Mesodermal cell (in vitro differentiated cells): ENCODE results near the gene PRSS2.

Experiments
- H3K27ac ChIP-seq: 2 replicates; pipeline ENCODE4 v1.7.0; 2013; ENCODE audit warnings: mild to moderate bottlenecking, low read depth, low read length, moderate library complexity; ENCODE audit not compliant: severe bottlenecking
- H3K36me3 ChIP-seq: 2 replicates; pipeline ENCODE4 v1.7.1; 2013; ENCODE audit warnings: mild to moderate bottlenecking, low read length, moderate library complexity; ENCODE audit not compliant: control insufficient read depth, insufficient read depth
- H3K4me1 ChIP-seq: one replicate; pipeline ENCODE4 v1.7.1; 2013; ENCODE audit warnings: mild to moderate bottlenecking, low read length; ENCODE audit not compliant: insufficient read depth, control insufficient read depth, poor library complexity, severe bottlenecking
- H3K4me3 ChIP-seq: 2 replicates; pipeline ENCODE4 v1.7.0; 2013; ENCODE audit warnings: low read length, control low read depth, mild to moderate bottlenecking; ENCODE audit not compliant: insufficient read depth, poor library complexity, severe bottlenecking; ENCODE audit errors: extremely low read depth
- H3K9me3 ChIP-seq: 2 replicates; pipeline ENCODE4 v1.7.1; 2013; ENCODE audit warnings: mild to moderate bottlenecking, low read length, moderate library complexity; ENCODE audit not compliant: control insufficient read depth
- WGBS, 2 experiments: methylation state at CpG; one replicate each; pipeline ENCODE4 v1.1.5; 2013; ENCODE audit warnings: missing lambda C conversion rate in 2 of 2; ENCODE audit not compliant: insufficient coverage in 2 of 2; 5-methylcytosine and 5-hydroxymethylcytosine counted together

Gene PRSS2

DNA sequence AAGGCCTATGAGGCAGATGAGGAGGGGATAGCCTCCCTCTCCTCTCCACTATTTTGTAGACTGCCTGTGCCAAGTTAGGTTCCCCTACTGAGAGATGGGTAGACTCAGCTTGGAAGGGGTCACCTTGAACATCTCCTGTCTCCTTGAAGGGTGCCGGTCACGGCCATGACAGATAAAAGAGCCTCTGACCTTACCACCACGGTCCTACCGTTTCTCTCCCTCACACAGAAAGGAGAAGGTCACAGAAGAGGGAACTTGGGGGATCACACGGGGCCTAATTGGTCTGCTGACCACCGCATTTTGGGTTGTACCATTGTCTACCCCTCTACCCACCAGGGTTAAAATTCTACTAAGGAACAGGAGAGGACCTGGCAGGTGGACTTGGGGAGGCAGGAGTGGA, 17.0 kb downstream of the PRSS2 start:
- Histone ChIP-seq H3K4me1 (no peaks in the 10 kb centered on the region), H3K4me3 (no peak overlapping the region), H3K9me3 (no peaks in the 10 kb centered on the region), H3K36me3 (no peaks in the 10 kb centered on the region), H3K27ac (no peak overlapping the region)
- WGBS, 2 experiments = no CpG with 5 or more reads among the region's 6 CpGs

DNA sequence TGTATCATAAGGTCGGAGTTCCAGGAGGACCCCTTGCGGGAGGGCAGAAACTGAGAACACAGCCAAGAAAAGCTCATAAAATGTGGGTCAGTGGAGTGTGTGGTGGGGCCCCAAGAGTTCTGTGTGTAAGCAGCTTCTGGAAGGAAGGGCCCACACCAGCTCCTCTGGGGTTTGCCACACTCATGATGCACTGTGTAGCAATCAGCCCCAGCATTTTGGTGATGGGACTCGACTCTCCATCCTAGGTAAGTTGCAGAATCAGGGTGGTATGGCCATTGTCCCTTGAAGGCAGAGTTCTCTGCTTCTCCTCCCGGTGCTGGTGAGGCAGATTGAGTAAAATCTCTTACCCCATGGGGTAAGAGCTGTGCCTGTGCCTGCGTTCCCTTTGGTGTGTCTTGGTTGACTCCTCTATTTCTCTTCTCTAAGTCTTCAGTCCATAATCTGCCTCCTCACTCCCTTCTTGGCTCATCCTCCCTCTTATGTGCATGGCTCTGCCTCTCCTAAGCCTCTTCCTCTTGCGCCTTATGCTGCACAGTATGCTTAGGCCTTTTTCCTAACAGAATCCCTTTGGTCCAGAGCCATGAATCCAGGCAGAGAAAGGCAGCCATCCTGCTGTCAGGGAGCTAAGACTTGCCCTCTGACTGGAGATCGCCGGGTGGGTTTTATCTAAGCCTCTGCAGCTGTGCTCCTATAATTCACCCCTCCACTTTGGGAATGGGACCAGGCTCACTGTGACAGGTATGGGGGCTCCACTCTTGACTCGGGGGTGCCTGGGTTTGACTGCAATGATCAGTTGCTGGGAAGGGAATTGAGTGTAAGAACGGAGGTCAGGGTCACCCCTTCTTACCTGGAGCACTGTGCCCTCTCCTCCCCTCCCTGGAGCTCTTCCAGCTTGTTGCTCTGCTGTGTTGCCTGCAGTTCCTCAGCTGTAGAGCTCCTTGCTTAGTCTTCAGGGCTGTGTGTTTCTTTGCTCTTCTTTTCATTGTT, 17.8 kb downstream of the PRSS2 start:
- H3K9me3 ChIP-seq = no peaks in the 10 kb centered on the region
- H3K36me3 ChIP-seq = no peaks in the 10 kb centered on the region
- no peak overlapping the region for H3K27ac ChIP-seq
- no peaks in the 10 kb centered on the region for H3K4me1 ChIP-seq
- no peak overlapping the region for H3K4me3 ChIP-seq
- 88 to 91% methylated on average over 8 of the region's 10 CpGs for WGBS, 2 experiments

DNA sequence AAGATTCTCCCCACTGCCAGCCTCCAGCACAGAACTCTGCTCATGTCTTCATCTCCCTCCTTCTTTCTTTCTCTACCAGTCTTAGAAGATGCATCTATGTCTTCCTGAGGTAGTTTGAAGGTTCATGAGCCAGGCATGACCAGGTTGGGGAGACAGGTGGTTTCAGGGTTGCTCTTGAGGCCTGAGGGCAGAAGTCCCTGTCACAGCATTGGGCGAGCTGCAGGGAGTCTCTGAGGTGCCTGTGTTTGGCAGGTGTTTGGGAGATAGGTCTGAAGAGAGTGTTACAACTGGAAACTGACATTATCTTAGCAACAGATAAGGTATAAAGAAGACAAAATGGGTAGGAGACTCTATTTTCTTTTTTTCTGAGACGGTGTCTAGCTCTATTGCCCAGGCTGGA, 18.7 kb downstream of the PRSS2 start:
- H3K27ac ChIP-seq = no peak overlapping the region
- no peak overlapping the region for H3K4me3 ChIP-seq
- 86% methylated on average over 1 of the region's 2 CpGs; no CpG with 5 or more reads in 1 of the 2 experiments for WGBS, 2 experiments
- H3K9me3 ChIP-seq = no peaks in the 10 kb centered on the region
- no peaks in the 10 kb centered on the region for H3K4me1 ChIP-seq
- H3K36me3 ChIP-seq = no peaks in the 10 kb centered on the region

DNA sequence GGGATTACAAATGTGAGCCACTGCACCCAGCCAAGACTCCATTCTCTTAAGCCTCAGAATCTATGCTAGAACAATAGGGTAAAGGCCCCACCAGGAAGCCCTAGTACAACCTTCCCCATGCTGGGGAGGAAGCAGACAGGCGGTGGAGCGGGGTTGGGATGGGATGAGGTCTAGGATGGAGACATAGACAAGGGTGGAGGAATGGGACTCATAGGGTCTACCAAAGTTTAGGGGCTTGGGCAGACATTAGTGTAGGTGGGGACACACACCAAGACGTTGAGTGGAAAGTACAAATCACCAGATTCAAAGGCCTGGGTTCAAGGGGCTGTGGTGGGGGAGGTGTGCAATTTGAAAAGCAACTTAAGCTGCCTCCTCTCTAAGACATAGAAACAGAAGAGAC, 19.3 kb downstream of the PRSS2 start:
- Histone ChIP-seq H3K36me3 (no peaks in the 10 kb centered on the region), H3K4me1 (no peaks in the 10 kb centered on the region), H3K4me3 (no peak overlapping the region), H3K9me3 (no peaks in the 10 kb centered on the region), H3K27ac (no peak overlapping the region)
- WGBS, 2 experiments = 100% methylated on average over 2 of the region's 3 CpGs

DNA sequence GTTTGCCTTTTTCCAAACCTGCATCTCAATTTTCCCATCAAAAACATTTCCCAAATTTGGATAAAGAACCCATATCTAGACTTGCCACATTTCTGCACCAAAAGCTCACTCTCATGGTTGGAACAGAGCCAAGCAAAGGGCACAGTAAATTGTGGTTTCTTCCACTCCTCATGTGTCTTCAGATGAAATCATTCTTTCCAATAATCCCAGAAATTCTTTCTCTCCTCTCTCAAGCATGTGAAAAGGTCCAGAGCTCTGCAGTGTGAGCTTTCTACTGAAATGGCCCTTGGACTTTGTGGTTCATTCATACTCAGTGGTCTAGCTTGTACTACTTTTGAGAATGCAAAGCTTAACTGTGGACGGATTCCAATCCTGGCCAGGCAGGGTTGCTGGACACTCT, 19.8 kb downstream of the PRSS2 start:
- no peaks in the 10 kb centered on the region for H3K9me3 ChIP-seq
- no peak overlapping the region for H3K4me3 ChIP-seq
- H3K4me1 ChIP-seq = no peaks in the 10 kb centered on the region
- WGBS, 2 experiments = 100% methylated on average over 1 of the region's 1 CpG; no CpG with 5 or more reads in 1 of the 2 experiments
- no peak overlapping the region for H3K27ac ChIP-seq
- H3K36me3 ChIP-seq = no peaks in the 10 kb centered on the region

DNA sequence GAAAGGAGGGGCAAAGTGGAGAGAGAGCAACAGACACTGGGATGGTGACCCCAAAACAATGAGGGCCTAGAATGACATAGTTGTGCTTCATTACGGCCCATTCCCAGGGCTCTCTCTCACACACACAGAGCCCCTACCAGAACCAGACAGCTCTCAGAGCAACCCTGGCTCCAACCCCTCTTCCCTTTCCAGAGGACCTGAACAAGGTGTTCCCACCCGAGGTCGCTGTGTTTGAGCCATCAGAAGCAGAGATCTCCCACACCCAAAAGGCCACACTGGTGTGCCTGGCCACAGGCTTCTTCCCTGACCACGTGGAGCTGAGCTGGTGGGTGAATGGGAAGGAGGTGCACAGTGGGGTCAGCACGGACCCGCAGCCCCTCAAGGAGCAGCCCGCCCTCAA, 20.7 kb downstream of the PRSS2 start:
- Histone ChIP-seq H3K9me3 (no peaks in the 10 kb centered on the region), H3K4me1 (peaks cover 1% of the 10 kb centered on the region), H3K36me3 (no peaks in the 10 kb centered on the region), H3K4me3 (no peak overlapping the region), H3K27ac (no peak overlapping the region)
- 100% methylated on average over 1 of the region's 7 CpGs; no CpG with 5 or more reads in 1 of the 2 experiments for WGBS, 2 experiments

DNA sequence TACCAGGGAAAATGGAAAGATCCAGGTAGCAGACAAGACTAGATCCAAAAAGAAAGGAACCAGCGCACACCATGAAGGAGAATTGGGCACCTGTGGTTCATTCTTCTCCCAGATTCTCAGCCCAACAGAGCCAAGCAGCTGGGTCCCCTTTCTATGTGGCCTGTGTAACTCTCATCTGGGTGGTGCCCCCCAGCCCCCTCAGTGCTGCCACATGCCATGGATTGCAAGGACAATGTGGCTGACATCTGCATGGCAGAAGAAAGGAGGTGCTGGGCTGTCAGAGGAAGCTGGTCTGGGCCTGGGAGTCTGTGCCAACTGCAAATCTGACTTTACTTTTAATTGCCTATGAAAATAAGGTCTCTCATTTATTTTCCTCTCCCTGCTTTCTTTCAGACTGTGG, 21.4 kb downstream of the PRSS2 start:
- 91 to 100% methylated on average over 1 of the region's 1 CpG for WGBS, 2 experiments
- no peak overlapping the region for H3K27ac ChIP-seq
- no peaks in the 10 kb centered on the region for H3K36me3 ChIP-seq
- no peak overlapping the region for H3K4me3 ChIP-seq
- H3K4me1 ChIP-seq = peaks cover 6% of the 10 kb centered on the region
- H3K9me3 ChIP-seq = no peaks in the 10 kb centered on the region

DNA sequence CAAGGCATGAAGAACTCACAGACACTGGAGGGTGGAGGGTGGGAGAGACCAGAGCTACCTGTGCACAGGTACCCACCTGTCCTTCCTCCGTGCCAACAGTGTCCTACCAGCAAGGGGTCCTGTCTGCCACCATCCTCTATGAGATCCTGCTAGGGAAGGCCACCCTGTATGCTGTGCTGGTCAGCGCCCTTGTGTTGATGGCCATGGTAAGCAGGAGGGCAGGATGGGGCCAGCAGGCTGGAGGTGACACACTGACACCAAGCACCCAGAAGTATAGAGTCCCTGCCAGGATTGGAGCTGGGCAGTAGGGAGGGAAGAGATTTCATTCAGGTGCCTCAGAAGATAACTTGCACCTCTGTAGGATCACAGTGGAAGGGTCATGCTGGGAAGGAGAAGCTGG, 21.8 kb downstream of the PRSS2 start:
- no peaks in the 10 kb centered on the region for H3K36me3 ChIP-seq
- 80 to 100% methylated on average over 1 of the region's 2 CpGs for WGBS, 2 experiments
- H3K27ac ChIP-seq = no peak overlapping the region
- no peak overlapping the region for H3K4me3 ChIP-seq
- peaks cover 6% of the 10 kb centered on the region for H3K4me1 ChIP-seq
- H3K9me3 ChIP-seq = no peaks in the 10 kb centered on the region

DNA sequence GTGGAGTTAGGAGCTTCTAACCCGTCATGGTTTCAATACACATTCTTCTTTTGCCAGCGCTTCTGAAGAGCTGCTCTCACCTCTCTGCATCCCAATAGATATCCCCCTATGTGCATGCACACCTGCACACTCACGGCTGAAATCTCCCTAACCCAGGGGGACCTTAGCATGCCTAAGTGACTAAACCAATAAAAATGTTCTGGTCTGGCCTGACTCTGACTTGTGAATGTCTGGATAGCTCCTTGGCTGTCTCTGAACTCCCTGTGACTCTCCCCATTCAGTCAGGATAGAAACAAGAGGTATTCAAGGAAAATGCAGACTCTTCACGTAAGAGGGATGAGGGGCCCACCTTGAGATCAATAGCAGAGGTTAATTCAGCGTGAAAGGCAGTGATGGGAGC, 22.4 kb downstream of the PRSS2 start:
- H3K4me1 ChIP-seq = peaks cover 6% of the 10 kb centered on the region
- no peak overlapping the region for H3K27ac ChIP-seq
- 85 to 90% methylated on average over 3 to 5 of the region's 5 CpGs for WGBS, 2 experiments
- H3K4me3 ChIP-seq = no peak overlapping the region
- no peaks in the 10 kb centered on the region for H3K9me3 ChIP-seq
- no peaks in the 10 kb centered on the region for H3K36me3 ChIP-seq

DNA sequence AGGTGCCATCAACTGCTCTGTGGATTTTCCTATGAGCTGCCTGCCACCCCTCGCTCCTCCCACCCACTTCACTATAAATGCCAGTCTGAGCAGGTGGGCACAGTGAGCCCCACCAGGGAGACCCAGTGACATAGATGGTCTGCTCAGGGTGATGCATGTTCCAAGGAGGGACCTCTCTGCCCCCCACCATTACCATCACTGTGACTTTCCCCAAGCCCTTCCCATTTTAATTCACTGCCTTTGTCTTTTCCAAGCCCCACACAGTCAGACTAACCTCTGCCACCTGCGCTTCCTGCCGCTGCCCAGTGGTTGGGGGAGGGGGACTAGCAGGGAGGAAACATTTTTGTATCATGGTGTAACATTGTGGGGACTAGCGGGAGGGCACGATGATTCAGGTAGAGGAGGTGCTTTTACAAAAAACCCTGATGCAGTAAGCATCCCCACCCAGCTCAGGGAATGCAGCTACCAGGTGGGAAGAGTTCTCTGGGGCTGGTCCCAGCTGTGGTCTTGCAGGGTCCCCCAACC, 24.6 kb downstream of the PRSS2 start:
- peaks cover 6% of the 10 kb centered on the region for H3K4me1 ChIP-seq
- H3K9me3 ChIP-seq = no peaks in the 10 kb centered on the region
- 0 to 29% methylated on average over 1 to 2 of the region's 5 CpGs for WGBS, 2 experiments
- H3K36me3 ChIP-seq = no peaks in the 10 kb centered on the region
- no peak overlapping the region for H3K27ac ChIP-seq
- no peak overlapping the region for H3K4me3 ChIP-seq

DNA sequence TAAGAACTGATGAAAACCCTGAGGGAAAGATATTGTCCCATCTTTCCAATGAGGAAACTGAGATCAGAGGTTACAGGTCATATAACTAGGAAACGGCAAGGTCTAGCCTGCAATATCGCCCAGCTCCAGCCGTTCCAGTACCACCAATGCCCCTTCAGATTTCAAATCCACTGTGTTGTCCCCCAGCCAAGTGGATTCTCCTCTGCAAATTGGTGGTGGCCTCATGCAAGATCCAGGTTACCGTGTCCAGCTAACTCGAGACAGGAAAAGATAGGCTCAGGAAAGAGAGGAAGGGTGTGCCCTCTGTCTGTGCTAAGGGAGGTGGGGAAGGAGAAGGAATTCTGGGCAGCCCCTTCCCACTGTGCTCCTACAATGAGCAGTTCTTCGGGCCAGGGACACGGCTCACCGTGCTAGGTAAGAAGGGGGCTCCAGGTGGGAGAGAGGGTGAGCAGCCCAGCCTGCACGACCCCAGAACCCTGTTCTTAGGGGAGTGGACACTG, 25.3 kb downstream of the PRSS2 start:
- Histone ChIP-seq H3K36me3 (no peaks in the 10 kb centered on the region), H3K27ac (no peak overlapping the region), H3K9me3 (no peaks in the 10 kb centered on the region), H3K4me1 (peaks cover 6% of the 10 kb centered on the region), H3K4me3 (no peak overlapping the region)
- whole genome bisulfite sequencing, 2 experiments = 17 to 26% methylated on average over 5 to 9 of the region's 9 CpGs
